LoVo (cell line): ENCODE measurements around the gene JADE2.
"Not testable (repeated sequence)": the region's sequence is repeated elsewhere in the genome, so short reads cannot be mapped to it uniquely, and the experiment has no call there.

Experiments used
- DNase-seq: peaks from one replicate; pipeline ENCODE4 v3.0.0-alpha.2; 2016; ENCODE audit warnings: low spot score

Gene JADE2

DNA sequence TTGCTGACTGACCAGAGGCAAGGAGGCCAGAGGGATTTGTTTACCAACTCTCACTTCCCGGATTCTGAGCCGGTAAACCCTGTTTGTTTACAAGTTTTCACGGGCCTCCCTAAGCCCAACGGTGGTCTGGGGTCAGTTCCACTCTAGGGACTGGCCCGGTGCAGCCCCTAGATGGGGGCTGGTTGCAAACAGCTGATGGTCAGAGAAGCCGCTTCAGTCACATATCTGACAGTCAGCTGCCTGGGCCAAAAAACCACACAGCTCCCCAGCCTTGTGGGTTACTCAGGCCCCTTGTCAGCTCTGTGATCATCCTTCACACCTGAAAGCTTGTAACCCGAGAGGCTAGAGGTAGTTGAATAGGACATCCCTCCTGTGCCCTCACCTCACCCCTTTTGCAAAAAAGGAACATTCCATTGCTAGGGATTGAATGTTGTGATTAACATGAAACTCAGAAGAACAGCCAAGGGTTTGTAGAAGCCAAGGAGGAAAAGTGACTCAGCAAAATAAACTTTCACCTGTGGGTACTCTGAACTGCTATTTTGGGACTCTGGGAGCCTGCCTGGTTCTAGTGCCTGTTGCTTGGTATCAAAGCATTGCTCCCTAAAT is 66.8 kb downstream of the JADE2 start:
- peak; percentile 30 for DNase-seq

- no peak for DNase-seq
Observed at GRCh38 chr5:134594336-134594735, 68.9 kb downstream of the JADE2 start.

- DNase-seq = no peak
Observed at GRCh38 chr5:134594797-134595457, 69.5 kb downstream of the JADE2 start.

DNA sequence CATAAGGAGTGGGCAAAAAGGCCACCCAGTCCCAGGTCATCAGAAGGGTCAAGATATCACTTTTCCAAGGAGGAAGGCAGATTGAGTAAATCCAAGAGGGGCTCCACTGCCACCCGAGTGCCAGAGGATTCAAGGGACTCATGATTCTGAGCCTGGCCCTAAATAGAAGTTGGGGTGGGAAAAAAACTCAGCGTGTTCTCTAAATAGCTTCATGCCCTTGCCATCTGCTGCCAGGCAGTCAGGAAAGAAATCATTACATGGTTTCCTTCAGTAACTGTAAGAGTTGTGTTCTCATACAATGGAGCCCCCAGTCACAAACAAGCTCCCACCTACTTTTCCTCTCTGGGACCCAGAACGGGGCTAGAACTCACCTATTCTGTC is 70.0 kb downstream of the JADE2 start:
- DNase-seq = no peak

DNA sequence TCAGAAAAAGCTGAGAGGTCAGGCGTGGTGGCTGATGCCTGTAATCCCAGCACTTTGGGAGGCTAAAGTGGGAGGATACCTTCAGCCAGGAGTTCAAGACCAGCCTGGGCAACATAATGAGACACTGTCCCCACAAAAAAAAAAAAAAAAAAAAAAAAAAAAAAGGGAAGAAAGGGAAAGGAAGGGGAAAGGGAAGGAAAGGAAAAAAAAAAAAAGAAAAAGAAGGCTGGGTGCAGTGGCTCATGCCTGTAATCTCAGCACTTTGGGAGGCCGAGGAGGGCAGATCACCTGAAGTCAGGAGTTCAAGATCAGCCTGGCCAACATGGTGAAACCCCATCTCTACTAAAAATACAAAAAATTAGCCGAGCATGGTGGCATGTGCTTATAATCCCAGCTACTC is 74.3 kb downstream of the JADE2 start:
- DNase-seq = not testable (repeated sequence)

- DNase-seq = no peak
Observed at GRCh38 chr5:134600600-134600999, 75.1 kb downstream of the JADE2 start.

- no peak for DNase-seq
Observed at GRCh38 chr5:134603059-134603458, 77.6 kb downstream of the JADE2 start.

- DNase-seq = no peak
Observed at GRCh38 chr5:134604908-134605307, 79.4 kb downstream of the JADE2 start.

DNA sequence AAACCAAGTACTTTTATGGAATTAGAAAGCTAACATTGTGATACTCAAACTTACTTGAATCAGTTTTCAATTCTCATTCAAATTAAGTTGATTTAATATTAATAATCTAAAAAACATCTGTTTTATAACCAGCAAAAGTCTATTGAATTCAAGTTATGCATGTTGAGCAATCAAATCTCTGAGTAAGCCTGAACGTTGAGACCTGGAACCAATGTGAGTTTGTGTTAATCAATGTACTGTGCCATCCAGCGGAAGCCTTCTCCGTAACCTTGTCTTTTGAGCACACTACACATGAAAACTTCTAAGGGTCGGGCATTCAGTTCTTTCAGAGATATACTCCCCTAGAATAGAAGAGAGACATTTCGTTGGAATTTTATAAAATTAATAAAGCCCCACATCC is 81.3 kb downstream of the JADE2 start:
- no peak for DNase-seq

DNA sequence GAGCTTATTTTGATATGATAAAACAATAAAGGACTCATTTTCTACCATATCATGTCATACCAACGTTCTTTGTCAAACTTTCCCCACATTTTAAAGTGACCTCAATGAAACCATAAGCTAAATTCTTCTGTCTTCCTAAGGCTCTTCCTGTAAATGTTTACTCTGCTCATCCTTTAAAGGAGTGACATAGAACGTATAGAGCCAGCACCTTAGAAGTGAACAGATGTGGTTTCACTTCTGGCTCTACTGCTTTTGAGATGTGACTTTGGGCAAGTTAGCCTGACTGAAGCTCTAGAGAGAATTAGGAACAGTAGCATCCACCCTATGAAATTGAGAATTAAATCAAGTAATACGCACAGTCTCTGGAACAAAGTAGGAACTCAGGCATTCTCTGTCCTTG is 83.1 kb downstream of the JADE2 start:
- no peak for DNase-seq

GRCh38 chr5:134609232-134609851 is 83.9 kb downstream of the JADE2 start:
- no peak for DNase-seq

DNA sequence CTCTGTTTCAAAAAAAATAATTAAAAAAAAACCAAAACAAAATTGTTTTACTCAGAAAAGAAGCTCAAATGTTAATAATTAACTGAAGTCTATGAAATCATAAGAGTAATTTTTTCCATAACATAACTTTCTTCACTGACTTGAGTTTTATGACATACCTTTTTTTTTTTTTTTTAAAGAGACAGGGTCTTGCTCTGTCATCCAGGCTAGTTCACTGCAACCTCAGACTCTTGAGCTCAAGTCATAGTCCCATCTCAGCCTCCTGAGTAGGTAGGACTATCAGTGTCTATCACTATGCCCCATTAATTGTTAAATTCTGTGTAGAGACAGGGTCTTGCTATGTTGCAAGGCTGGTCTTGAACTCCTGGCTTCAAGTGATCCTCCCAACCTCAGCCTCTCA is 85.3 kb downstream of the JADE2 start:
- DNase-seq = no peak

DNA sequence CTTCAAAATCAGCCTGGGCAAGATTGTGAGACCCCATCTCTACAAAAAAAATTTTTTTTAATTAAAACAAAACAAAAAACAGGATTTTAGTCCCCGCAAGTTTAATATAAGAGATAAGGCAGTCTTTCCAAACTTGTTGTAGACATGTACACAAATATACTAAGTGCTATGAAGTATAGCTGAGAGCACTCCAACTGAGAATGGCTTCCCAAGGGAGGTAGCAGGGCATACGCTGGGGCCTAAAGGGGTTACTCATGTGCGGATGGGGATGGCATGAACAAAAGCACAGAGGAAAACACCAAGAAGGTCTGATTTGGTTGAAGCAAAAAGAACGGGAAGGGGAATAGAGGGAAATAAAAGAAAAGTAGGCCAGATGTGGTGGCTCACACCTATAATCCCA is 86.0 kb downstream of the JADE2 start:
- DNase-seq = no peak

GRCh38 chr5:134614450-134615085 is 89.1 kb downstream of the JADE2 start:
- DNase-seq = no peak

DNA sequence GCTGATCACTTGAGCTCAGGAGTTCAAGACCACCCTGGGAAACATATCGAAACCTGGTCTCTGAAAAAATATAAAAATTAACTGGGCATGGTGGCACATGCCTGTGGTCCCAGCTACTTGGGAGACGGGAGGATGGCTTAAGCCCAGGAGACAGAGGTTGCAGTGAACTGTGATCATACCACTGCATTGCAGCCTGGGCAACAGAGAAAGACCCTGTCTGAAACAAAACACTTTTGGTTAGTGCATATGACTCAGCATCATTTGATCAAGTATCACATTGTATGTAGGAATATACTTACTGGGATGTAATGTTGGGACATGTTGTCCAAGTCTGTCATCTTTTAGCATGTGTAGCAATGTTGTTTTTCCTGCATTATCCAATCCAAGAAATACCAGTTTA is 95.2 kb downstream of the JADE2 start:
- no peak for DNase-seq

- no peak for DNase-seq
Observed at GRCh38 chr5:134625559-134625958, 100.1 kb downstream of the JADE2 start.

DNA sequence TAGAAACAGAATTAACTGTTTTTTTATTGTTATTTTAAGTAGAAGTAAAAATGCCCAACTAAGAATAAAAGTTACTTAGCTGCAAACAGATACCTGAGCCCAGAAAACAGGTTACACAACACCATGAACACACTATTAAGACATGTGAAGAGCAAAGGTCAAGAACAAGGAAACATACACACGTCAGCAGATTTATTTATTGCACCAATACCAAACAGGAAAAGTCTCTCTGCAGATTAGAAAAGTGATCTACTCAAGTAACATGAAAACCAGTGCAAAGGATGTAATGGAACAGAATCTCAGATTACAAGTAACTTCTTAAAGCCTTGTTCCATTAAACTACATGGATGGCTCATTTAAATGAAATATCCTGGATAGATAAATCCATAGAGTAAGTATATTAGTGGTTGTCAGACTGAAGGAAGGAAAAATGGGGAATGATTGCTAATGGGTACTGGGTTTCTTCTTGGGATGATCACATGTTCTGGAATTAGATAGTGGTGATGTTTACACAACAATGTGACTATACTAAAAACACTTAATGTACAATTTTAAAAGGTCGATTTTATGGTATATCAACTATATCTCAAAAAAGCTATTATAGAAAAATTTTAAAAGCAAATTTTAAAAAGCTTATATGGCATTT is 101.0 kb downstream of the JADE2 start:
- DNase-seq = peak; percentile 81
